A549 (cell line): ENCODE results near the gene CSTPP1. TPM values are rescaled to one million over a fixed set of nuclear protein-coding genes. Genes with fewer than 3 reads are reported as not detected.

ENCODE experiments used
- ATAC-seq, 2 experiments: fragments of 200-7000 bp in 1 of 2; fragments of >200 bp in 1 of 2; cut with Nextera tagmentation in 1 of 2; cut with Tn5 transposase in 1 of 2; 3 replicates each; pipeline versions ENCODE4 v1.8.0 to v1.9.1; 2018 to 2020; ENCODE audit warnings: mild to moderate bottlenecking in 1 of 2, moderate library complexity in 1 of 2
- CTCF ChIA-PET: fragments of 300-600 bp; sonication (Branson Sonifier 250); formaldehyde crosslinking; extraction: SDS; loops from one replicate; lab custom pipeline; 2021; ENCODE audit warnings: antibody characterized with exemption, inconsistent platforms; lab: Yijun Ruan, JAX
- POLR2A ChIA-PET: fragments of 350-600 bp; formaldehyde crosslinking; extraction: SDS; loops from one replicate; lab custom pipeline; 2021; ENCODE audit warnings: antibody characterized with exemption, inconsistent platforms; lab: Yijun Ruan, JAX
- DNase-seq, 2 experiments: peaks; one replicate each; pipeline versions ENCODE4 v3.0.0 to v3.0.0-alpha.2; 2011 to 2016; ENCODE audit warnings: low read depth in 1 of 2, low spot score in 1 of 2
- FAIRE-seq: peaks from 2 replicates; lab custom pipeline; 2011; peaks lifted over from hg19 to GRCh38; lab: Jason Lieb, UNC
- H3K27ac ChIP-seq, 2 experiments: fragments of >200 bp; sonication (Bioruptor Twin); formaldehyde crosslinking; 3 replicates each; pipeline ENCODE4 v1.5.1; 2016 to 2017
- H3K4me1 ChIP-seq: fragments of >200 bp; sonication (Bioruptor Twin); formaldehyde crosslinking; 3 replicates; pipeline ENCODE4 v1.6.1; 2016
- H3K4me2 ChIP-seq: fragments of >200 bp; sonication (Bioruptor Twin); formaldehyde crosslinking; 3 replicates; pipeline ENCODE4 v1.6.1; 2016
- H3K4me3 ChIP-seq: fragments of >200 bp; sonication (Bioruptor Twin); formaldehyde crosslinking; 3 replicates; pipeline ENCODE4 v1.5.1; 2016
- H3K9me3 ChIP-seq: fragments of >200 bp; sonication (Bioruptor Twin); formaldehyde crosslinking; 3 replicates; pipeline ENCODE4 v1.6.1; 2016
- CBX8 ChIP-seq: fragments of 200-600 bp; sonication (generic); IDR thresholded peaks from 2 replicates; pipeline ENCODE4 v1.6.1; 2016
- CEBPB ChIP-seq, 2 experiments: fragments of >200 bp in 1 of 2; sonication (Bioruptor Twin) in 1 of 2; formaldehyde crosslinking in 1 of 2; IDR thresholded peaks; 2 replicates each; pipeline ENCODE4 v1.6.1; 2012 to 2016
- FOSB ChIP-seq: fragments of 250-450 bp; sonication (Bioruptor Pico); IDR thresholded peaks from 2 replicates; pipeline ENCODE4 v1.5.0; 2020; ENCODE audit warnings: mild to moderate bottlenecking, moderate library complexity
- FOSL2 ChIP-seq, 2 experiments: fragments of 450-650 bp in 1 of 2; fragments of >200 bp in 1 of 2; sonication (Bioruptor Twin) in 1 of 2; formaldehyde crosslinking; IDR thresholded peaks; 2 replicates each; pipeline versions ENCODE4 v1.5.0 to v1.6.1; 2016 to 2020; ENCODE audit warnings: mild to moderate bottlenecking in 1 of 2, moderate library complexity in 1 of 2
- HEYL ChIP-seq: fragments of 250-450 bp; sonication (Bioruptor Pico); IDR thresholded peaks from 2 replicates; pipeline ENCODE4 v1.8.0; 2021; ENCODE audit warnings: mild to moderate bottlenecking, moderate library complexity
- HOXA7 ChIP-seq: fragments of 250-450 bp; sonication (Bioruptor Pico); IDR thresholded peaks from 2 replicates; pipeline ENCODE4 v1.5.0; 2020; ENCODE audit warnings: mild to moderate bottlenecking, moderate library complexity
- HOXB13 ChIP-seq: fragments of 250-450 bp; sonication (Bioruptor Pico); IDR thresholded peaks from 2 replicates; pipeline ENCODE4 v1.5.0; 2020; ENCODE audit warnings: low read depth, mild to moderate bottlenecking, moderate library complexity
- JUN ChIP-seq, 2 experiments: fragments of >200 bp; sonication (Bioruptor Twin); formaldehyde crosslinking; IDR thresholded peaks; 2 replicates in 1 of 2; 3 replicates in 1 of 2; pipeline ENCODE4 v1.6.1; 2016 to 2017
- NFE2L2 ChIP-seq: fragments of 150-350 bp; conservative IDR thresholded peaks from 2 replicates; pipeline ENCODE4 v1.6.1; 2014; ENCODE audit warnings: low read length
- RAD21 ChIP-seq, 2 experiments: fragments of >200 bp in 1 of 2; sonication (Bioruptor Twin) in 1 of 2; formaldehyde crosslinking in 1 of 2; IDR thresholded peaks in 1 of 2; conservative IDR thresholded peaks in 1 of 2; 2 replicates in 1 of 2; 3 replicates in 1 of 2; pipeline ENCODE4 v1.6.1; 2012 to 2018; ENCODE audit warnings: inconsistent platforms in 1 of 2
- RCOR1 ChIP-seq: fragments of 150-350 bp; IDR thresholded peaks from 2 replicates; pipeline ENCODE4 v1.6.1; 2014; ENCODE audit warnings: antibody characterized with exemption, low read length, low read depth
- RNF2 ChIP-seq: fragments of 200-600 bp; sonication (generic); IDR thresholded peaks from 2 replicates; pipeline ENCODE4 v1.6.1; 2016; ENCODE audit warnings: low read depth, mild to moderate bottlenecking, antibody characterized with exemption, moderate library complexity, borderline replicate concordance
- SMC3 ChIP-seq: fragments of >200 bp; sonication (Bioruptor Twin); formaldehyde crosslinking; IDR thresholded peaks from 3 replicates; pipeline ENCODE4 v1.6.1; 2018; ENCODE audit warnings: inconsistent platforms
- SREBF2 ChIP-seq: fragments of 450-650 bp; IDR thresholded peaks from 2 replicates; pipeline ENCODE4 v1.6.1; 2014; ENCODE audit warnings: mild to moderate bottlenecking, moderate library complexity
- TP53 ChIP-seq: fragments of 250-450 bp; sonication (Bioruptor Pico); IDR thresholded peaks from 2 replicates; pipeline ENCODE4 v1.5.0; 2021; ENCODE audit warnings: mild to moderate bottlenecking, moderate library complexity
- ZC3H11A ChIP-seq: fragments of 450-650 bp; IDR thresholded peaks from 2 replicates; pipeline ENCODE4 v1.6.1; 2014; ENCODE audit warnings: antibody characterized with exemption, mild to moderate bottlenecking
- WGBS: methylation state at CpG from one replicate; pipeline ENCODE4 v1.1.6; 2017; ENCODE audit errors: missing lambda C conversion rate; 5-methylcytosine and 5-hydroxymethylcytosine counted together
- polyA plus RNA-seq, 4 experiments: library from polyadenylated mRNA; depleted of rRNA in 3 of 4; stranded (reverse); fragments of >200 nt; fragmentation: RNase III in 1 of 4; extraction: RNeasy Plus Mini Kit Qiagen cat#74134 plus additional on column Dnase treatment in 1 of 4; gene quantifications; 2 replicates in 3 of 4; 3 replicates in 1 of 4; pipeline ENCODE4 v1.2.3, GENCODE V29; 2011 to 2017
- TF ChIP-seq, protein P1 (sequence below): fragments of 150-350 bp; IDR thresholded peaks from 2 replicates; pipeline ENCODE4 v1.6.1; 2014; ENCODE audit warnings: low read depth, mild to moderate bottlenecking, low read length
- TF ChIP-seq, protein P2 (sequence below): fragments of 450-650 bp; IDR thresholded peaks from 2 replicates; pipeline ENCODE4 v1.6.1; 2014; ENCODE audit warnings: antibody characterized with exemption
- TF ChIP-seq, protein P3 (sequence below): IDR thresholded peaks from 2 replicates; pipeline ENCODE4 v1.6.1; 2012
- TF ChIP-seq, protein P4 (sequence below): fragments of >200 bp; sonication (Bioruptor Twin); formaldehyde crosslinking; IDR thresholded peaks from 2 replicates; pipeline ENCODE4 v1.6.1; 2016
- TF ChIP-seq, protein P5 (sequence below): fragments of >200 bp; sonication (Bioruptor Twin); formaldehyde crosslinking; IDR thresholded peaks from 3 replicates; pipeline ENCODE4 v1.5.1; 2016
- TF ChIP-seq, protein P6 (sequence below): fragments of >200 bp; sonication (Bioruptor Twin); formaldehyde crosslinking; IDR thresholded peaks from 3 replicates; pipeline ENCODE4 v1.6.1; 2016
- TF ChIP-seq, protein P7 (sequence below): fragments of 250-450 bp; sonication (Bioruptor Pico); IDR thresholded peaks from 2 replicates; pipeline ENCODE4 v1.5.0; 2020; ENCODE audit warnings: low read depth, mild to moderate bottlenecking, moderate library complexity

Gene CSTPP1
- polyA plus RNA-seq, 2 of the 4 experiments (the other 2 are of a cell fraction) = 31.5 to 34.5 TPM

DNA sequence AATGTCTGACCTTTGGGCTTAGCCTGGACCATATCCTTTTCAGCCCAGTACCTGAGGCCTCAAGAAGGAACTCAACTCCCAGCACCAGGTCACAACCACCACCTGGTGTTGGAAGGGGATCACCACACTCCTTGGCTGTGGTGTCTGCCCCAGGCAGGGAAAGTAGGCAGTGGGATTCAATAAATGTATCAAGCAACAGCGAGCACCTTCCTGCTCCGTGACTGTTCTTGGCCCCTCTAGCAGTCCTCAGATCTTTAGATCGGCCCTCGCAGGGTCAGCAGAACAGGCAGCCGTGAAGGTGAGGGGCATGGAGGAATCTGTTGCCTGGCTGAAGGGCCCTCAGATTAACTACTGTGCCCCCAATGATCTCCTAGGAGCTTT lies 224.2 kb downstream of the CSTPP1 start:
- no peak overlapping the region for H3K4me3 ChIP-seq
- H3K9me3 ChIP-seq = no peaks in the 10 kb centered on the region
- ATAC-seq (peak; percentile 11 to 19; a peak in 4 of 6 replicates), DNase-seq (peak in 1 of 2 experiments; percentile 19), FAIRE-seq (no peak)
- no peak overlapping the region for H3K27ac ChIP-seq
- no peak overlapping the region for H3K4me2 ChIP-seq
- TF ChIP-seq, protein P1, sequence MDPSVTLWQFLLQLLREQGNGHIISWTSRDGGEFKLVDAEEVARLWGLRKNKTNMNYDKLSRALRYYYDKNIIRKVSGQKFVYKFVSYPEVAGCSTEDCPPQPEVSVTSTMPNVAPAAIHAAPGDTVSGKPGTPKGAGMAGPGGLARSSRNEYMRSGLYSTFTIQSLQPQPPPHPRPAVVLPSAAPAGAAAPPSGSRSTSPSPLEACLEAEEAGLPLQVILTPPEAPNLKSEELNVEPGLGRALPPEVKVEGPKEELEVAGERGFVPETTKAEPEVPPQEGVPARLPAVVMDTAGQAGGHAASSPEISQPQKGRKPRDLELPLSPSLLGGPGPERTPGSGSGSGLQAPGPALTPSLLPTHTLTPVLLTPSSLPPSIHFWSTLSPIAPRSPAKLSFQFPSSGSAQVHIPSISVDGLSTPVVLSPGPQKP = no peak
- TF ChIP-seq TP53 (CRISPR knock-in tag) = no peak
- 0 out of 5 replicates have a peak, but pooled peaks of 1 of the 2 experiments have one; percentile 2 for TF ChIP-seq JUN (IDR thresholded peaks at IDR 0.05)
- no peak for TF ChIP-seq ZC3H11A
- TF ChIP-seq, protein P2, sequence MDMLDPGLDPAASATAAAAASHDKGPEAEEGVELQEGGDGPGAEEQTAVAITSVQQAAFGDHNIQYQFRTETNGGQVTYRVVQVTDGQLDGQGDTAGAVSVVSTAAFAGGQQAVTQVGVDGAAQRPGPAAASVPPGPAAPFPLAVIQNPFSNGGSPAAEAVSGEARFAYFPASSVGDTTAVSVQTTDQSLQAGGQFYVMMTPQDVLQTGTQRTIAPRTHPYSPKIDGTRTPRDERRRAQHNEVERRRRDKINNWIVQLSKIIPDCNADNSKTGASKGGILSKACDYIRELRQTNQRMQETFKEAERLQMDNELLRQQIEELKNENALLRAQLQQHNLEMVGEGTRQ = no peak
- no peaks in the 10 kb centered on the region for H3K4me1 ChIP-seq
- ChIA-PET CTCF (interaction anchor here (0.6 to 8.8 kb wide), 24 partner anchors 9 to 309 kb away, joined by 3 to 82 read pairs (median 4); partner anchors contain the start of gene ARFGAP2), POLR2A (no interaction called here)
- 90% methylated on average over 2 of the region's 5 CpGs for WGBS

DNA sequence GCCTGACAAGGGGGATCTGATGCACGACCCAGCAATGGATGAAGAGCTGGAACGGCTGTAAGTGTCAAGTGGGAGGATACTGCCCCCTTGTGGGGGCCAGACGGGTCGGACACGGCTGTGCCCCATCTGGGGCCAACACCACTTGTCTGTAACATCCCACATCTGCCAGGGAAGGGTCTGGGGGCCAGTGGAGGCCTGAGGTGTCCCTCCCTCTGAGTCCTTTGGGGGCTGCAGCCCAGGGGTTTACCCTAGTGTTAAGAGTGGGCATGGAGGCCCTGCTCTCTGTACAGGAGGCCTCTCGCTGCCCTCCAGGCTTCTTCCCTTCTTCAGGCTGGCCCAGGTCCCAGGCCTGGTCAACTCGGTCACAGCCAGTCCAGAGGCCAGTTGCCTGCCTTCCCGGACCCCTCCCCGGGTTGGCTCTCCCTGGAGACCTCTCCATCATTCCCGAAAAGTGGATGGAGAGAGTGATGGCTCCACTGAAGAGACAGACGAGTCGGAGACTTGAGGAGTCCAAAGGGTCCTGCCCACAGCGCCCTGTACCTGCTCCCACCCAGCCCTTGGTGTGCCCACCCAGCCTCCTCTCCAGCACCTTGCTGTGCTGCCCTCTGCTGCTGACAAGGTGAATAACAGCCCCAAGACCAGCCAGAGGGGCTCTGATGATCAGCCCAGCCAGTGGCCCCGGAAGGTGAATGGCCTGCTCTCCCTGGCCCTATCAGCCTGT lies 224.7 kb downstream of the CSTPP1 start:
- ATAC-seq (peak; percentile 79 to 90), FAIRE-seq (no peak)
- Histone ChIP-seq H3K4me2 (no peak overlapping the region), H3K4me1 (no peaks in the 10 kb centered on the region), H3K9me3 (no peaks in the 10 kb centered on the region), H3K27ac (no peak overlapping the region)
- WGBS = 50% methylated on average over 14 of the region's 14 CpGs
- CTCF ChIA-PET = interaction anchor here (0.6 to 8.8 kb wide), 37 partner anchors 9 to 309 kb away, joined by 3 to 82 read pairs (median 4); partner anchors contain the start of gene ARFGAP2
- TF ChIP-seq, protein P3, sequence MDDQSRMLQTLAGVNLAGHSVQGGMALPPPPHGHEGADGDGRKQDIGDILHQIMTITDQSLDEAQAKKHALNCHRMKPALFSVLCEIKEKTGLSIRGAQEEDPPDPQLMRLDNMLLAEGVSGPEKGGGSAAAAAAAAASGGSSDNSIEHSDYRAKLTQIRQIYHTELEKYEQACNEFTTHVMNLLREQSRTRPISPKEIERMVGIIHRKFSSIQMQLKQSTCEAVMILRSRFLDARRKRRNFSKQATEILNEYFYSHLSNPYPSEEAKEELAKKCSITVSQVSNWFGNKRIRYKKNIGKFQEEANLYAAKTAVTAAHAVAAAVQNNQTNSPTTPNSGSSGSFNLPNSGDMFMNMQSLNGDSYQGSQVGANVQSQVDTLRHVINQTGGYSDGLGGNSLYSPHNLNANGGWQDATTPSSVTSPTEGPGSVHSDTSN = no peak
- TF ChIP-seq, protein P4, sequence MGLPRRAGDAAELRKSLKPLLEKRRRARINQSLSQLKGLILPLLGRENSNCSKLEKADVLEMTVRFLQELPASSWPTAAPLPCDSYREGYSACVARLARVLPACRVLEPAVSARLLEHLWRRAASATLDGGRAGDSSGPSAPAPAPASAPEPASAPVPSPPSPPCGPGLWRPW = no peak
- TF ChIP-seq RCOR1 (no peak), NFE2L2 (no peak), SREBF2 (no peak), RNF2 (no peak), HEYL (CRISPR knock-in tag) (no peak), HOXA7 (no peak), RAD21 (conservative IDR thresholded peaks at IDR 0.05 in 1 of 2, IDR thresholded peaks at IDR 0.05 in 1 of 2) (peak; percentile 66 to 68), SMC3 (peak; percentile 56; the same call in 2 of the 3 replicates), FOSL2 (IDR thresholded peaks at IDR 0.05) (no peak), FOSL2 (CRISPR knock-in tag; IDR thresholded peaks at IDR 0.05) (no peak), JUN (IDR thresholded peaks at IDR 0.05) (0 out of 5 replicates have a peak, but pooled peaks of 1 of the 2 experiments have one; percentile 25), CBX8 (no peak), FOSB (CRISPR knock-in tag) (no peak), CEBPB (IDR thresholded peaks at IDR 0.05) (no peak), HOXB13 (CRISPR knock-in tag) (no peak)
- TF ChIP-seq, protein P5, sequence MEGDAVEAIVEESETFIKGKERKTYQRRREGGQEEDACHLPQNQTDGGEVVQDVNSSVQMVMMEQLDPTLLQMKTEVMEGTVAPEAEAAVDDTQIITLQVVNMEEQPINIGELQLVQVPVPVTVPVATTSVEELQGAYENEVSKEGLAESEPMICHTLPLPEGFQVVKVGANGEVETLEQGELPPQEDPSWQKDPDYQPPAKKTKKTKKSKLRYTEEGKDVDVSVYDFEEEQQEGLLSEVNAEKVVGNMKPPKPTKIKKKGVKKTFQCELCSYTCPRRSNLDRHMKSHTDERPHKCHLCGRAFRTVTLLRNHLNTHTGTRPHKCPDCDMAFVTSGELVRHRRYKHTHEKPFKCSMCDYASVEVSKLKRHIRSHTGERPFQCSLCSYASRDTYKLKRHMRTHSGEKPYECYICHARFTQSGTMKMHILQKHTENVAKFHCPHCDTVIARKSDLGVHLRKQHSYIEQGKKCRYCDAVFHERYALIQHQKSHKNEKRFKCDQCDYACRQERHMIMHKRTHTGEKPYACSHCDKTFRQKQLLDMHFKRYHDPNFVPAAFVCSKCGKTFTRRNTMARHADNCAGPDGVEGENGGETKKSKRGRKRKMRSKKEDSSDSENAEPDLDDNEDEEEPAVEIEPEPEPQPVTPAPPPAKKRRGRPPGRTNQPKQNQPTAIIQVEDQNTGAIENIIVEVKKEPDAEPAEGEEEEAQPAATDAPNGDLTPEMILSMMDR = peak; percentile 76
- TF ChIP-seq, protein P6, sequence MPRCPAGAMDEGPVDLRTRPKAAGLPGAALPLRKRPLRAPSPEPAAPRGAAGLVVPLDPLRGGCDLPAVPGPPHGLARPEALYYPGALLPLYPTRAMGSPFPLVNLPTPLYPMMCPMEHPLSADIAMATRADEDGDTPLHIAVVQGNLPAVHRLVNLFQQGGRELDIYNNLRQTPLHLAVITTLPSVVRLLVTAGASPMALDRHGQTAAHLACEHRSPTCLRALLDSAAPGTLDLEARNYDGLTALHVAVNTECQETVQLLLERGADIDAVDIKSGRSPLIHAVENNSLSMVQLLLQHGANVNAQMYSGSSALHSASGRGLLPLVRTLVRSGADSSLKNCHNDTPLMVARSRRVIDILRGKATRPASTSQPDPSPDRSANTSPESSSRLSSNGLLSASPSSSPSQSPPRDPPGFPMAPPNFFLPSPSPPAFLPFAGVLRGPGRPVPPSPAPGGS = no peak
- TF ChIP-seq, protein P7, sequence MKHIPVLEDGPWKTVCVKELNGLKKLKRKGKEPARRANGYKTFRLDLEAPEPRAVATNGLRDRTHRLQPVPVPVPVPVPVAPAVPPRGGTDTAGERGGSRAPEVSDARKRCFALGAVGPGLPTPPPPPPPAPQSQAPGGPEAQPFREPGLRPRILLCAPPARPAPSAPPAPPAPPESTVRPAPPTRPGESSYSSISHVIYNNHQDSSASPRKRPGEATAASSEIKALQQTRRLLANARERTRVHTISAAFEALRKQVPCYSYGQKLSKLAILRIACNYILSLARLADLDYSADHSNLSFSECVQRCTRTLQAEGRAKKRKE = no peak
- TF ChIP-seq, protein P2 = no peak
- TF ChIP-seq, protein P1 = no peak
- TF ChIP-seq, all 56 proteins: peak for 4
- POLR2A ChIA-PET = no interaction called here
- peak; percentile 75 to 92 for DNase-seq
- no peak overlapping the region for H3K4me3 ChIP-seq
